Measurements from ENCODE around the gene CSN1S1.

Gene CSN1S1

GRCh38 chr4:69936566-69936965 is 5.7 kb downstream of the CSN1S1 start:
- no peak overlapping the region for H3K4me3 ChIP-seq (ENCODE audit: low read depth, low read length)
- TF ChIP-seq CTCF (IDR thresholded peaks at IDR 0.05; ENCODE audit: insufficient read depth, low read depth, low read length, missing control alignments) = no peak
- DNase-seq (ENCODE audit: low read depth) = no peak

GRCh38 chr4:69951602-69952001 is 20.7 kb downstream of the CSN1S1 start:
- DNase-seq (ENCODE audit: low read depth) = no peak
- TF ChIP-seq CTCF (IDR thresholded peaks at IDR 0.05; ENCODE audit: insufficient read depth, low read depth, low read length, missing control alignments) = no peak
- H3K4me3 ChIP-seq (ENCODE audit: low read depth, low read length) = no peak overlapping the region

- TF ChIP-seq CTCF (IDR thresholded peaks at IDR 0.05; ENCODE audit: insufficient read depth, low read depth, low read length, missing control alignments) = no peak
- DNase-seq (ENCODE audit: low read depth) = no peak
- no peak overlapping the region for H3K4me3 ChIP-seq (ENCODE audit: low read depth, low read length)
Measured at GRCh38 chr4:69957209-69957608, 26.3 kb downstream of the CSN1S1 start.

- no peak for DNase-seq (ENCODE audit: low read depth)
- TF ChIP-seq CTCF (IDR thresholded peaks at IDR 0.05; ENCODE audit: insufficient read depth, low read depth, low read length, missing control alignments) = no peak
- H3K4me3 ChIP-seq (ENCODE audit: low read depth, low read length) = no peak within 1 kb of the TSS
Measured at GRCh38 chr4:69965628-69966027, 34.8 kb downstream of the CSN1S1 start, which contains the start of gene CSN2. TSS of gene CSN2 (minus strand) at chr4:69965728. CDS start at chr4:69960995, 4,733 bp downstream.

GRCh38 chr4:69970071-69970470 is 39.2 kb downstream of the CSN1S1 start:
- H3K4me3 ChIP-seq (ENCODE audit: low read depth, low read length) = no peak overlapping the region
- no peak for DNase-seq (ENCODE audit: low read depth)
- no peak for TF ChIP-seq CTCF (IDR thresholded peaks at IDR 0.05; ENCODE audit: insufficient read depth, low read depth, low read length, missing control alignments)

GRCh38 chr4:69974631-69975030 is 43.8 kb downstream of the CSN1S1 start:
- TF ChIP-seq CTCF (IDR thresholded peaks at IDR 0.05; ENCODE audit: insufficient read depth, low read depth, low read length, missing control alignments) = no peak
- H3K4me3 ChIP-seq (ENCODE audit: low read depth, low read length) = no peak overlapping the region
- no peak for DNase-seq (ENCODE audit: low read depth)

GRCh38 chr4:69977582-69977981 is 46.7 kb downstream of the CSN1S1 start:
- H3K4me3 ChIP-seq (ENCODE audit: low read depth, low read length) = no peak overlapping the region
- no peak for DNase-seq (ENCODE audit: low read depth)
- TF ChIP-seq CTCF (IDR thresholded peaks at IDR 0.05; ENCODE audit: insufficient read depth, low read depth, low read length, missing control alignments) = no peak

Measured in GM12865 (cell line).